Activated naive CD8-positive, alpha-beta T cell (primary cell): ENCODE measurements around the gene MAP1LC3B2.

Experiments used
- H3K27ac Mint-ChIP-seq: one replicate; pipeline ENCODE4 v1.8.0; 2021; ENCODE audit warnings: mixed read lengths
- H3K27me3 Mint-ChIP-seq: one replicate; pipeline ENCODE4 v1.8.0; 2021; ENCODE audit warnings: mixed read lengths
- H3K36me3 Mint-ChIP-seq: one replicate; pipeline ENCODE4 v1.8.0; 2021; ENCODE audit warnings: mixed read lengths
- H3K4me1 Mint-ChIP-seq: one replicate; pipeline ENCODE4 v1.8.0; 2021; ENCODE audit warnings: low read depth, mixed read lengths
- H3K4me3 Mint-ChIP-seq: one replicate; pipeline ENCODE4 v1.8.0; 2021; ENCODE audit warnings: mild to moderate bottlenecking, mixed read lengths
- H3K9me3 Mint-ChIP-seq: one replicate; pipeline ENCODE4 v1.8.0; 2021; ENCODE audit warnings: low read depth, mixed read lengths

MAP1LC3B2 gene

GRCh38 chr12:116604178-116604895, 45.2 kb downstream of the MAP1LC3B2 start:
- no peaks in the 10 kb centered on the region for H3K27me3 Mint-ChIP-seq
- H3K4me3 Mint-ChIP-seq, result no peak overlapping the region
- peaks cover 9% of the 10 kb centered on the region for H3K4me1 Mint-ChIP-seq
- H3K27ac Mint-ChIP-seq, result no peak overlapping the region
- no peaks in the 10 kb centered on the region for H3K36me3 Mint-ChIP-seq
- H3K9me3 Mint-ChIP-seq, result no peaks in the 10 kb centered on the region

- Mint-ChIP-seq H3K27ac (no peak overlapping the region), H3K9me3 (no peaks in the 10 kb centered on the region), H3K4me1 (peaks cover 5% of the 10 kb centered on the region), H3K36me3 (no peaks in the 10 kb centered on the region), H3K4me3 (no peak overlapping the region), H3K27me3 (no peaks in the 10 kb centered on the region)
Measured at GRCh38 chr12:116604951-116605641, 45.9 kb downstream of the MAP1LC3B2 start.

GRCh38 chr12:116606397-116606796, 47.2 kb downstream of the MAP1LC3B2 start:
- Mint-ChIP-seq H3K36me3 (no peaks in the 10 kb centered on the region), H3K4me1 (peaks cover 3% of the 10 kb centered on the region), H3K4me3 (no peak overlapping the region), H3K9me3 (no peaks in the 10 kb centered on the region), H3K27ac (no peak overlapping the region), H3K27me3 (no peaks in the 10 kb centered on the region)

GRCh38 chr12:116607039-116607438, 47.9 kb downstream of the MAP1LC3B2 start:
- Mint-ChIP-seq H3K36me3 (no peaks in the 10 kb centered on the region), H3K27me3 (no peaks in the 10 kb centered on the region), H3K27ac (no peak overlapping the region), H3K9me3 (no peaks in the 10 kb centered on the region), H3K4me3 (no peak overlapping the region), H3K4me1 (no peaks in the 10 kb centered on the region)

- Mint-ChIP-seq H3K4me1 (no peaks in the 10 kb centered on the region), H3K27ac (no peak overlapping the region), H3K27me3 (no peaks in the 10 kb centered on the region), H3K9me3 (no peaks in the 10 kb centered on the region), H3K36me3 (no peaks in the 10 kb centered on the region), H3K4me3 (no peak overlapping the region)
Measured at GRCh38 chr12:116609319-116610114, 50.3 kb downstream of the MAP1LC3B2 start.

- H3K4me3 Mint-ChIP-seq, result no peak overlapping the region
- H3K27ac Mint-ChIP-seq, result no peak overlapping the region
- no peaks in the 10 kb centered on the region for H3K27me3 Mint-ChIP-seq
- H3K9me3 Mint-ChIP-seq, result no peaks in the 10 kb centered on the region
- no peaks in the 10 kb centered on the region for H3K36me3 Mint-ChIP-seq
- H3K4me1 Mint-ChIP-seq, result no peaks in the 10 kb centered on the region
Measured at GRCh38 chr12:116610971-116611541, 51.9 kb downstream of the MAP1LC3B2 start.

- H3K9me3 Mint-ChIP-seq, result no peaks in the 10 kb centered on the region
- H3K4me3 Mint-ChIP-seq, result no peak overlapping the region
- H3K27ac Mint-ChIP-seq, result no peak overlapping the region
- no peaks in the 10 kb centered on the region for H3K4me1 Mint-ChIP-seq
- no peaks in the 10 kb centered on the region for H3K36me3 Mint-ChIP-seq
- no peaks in the 10 kb centered on the region for H3K27me3 Mint-ChIP-seq
Measured at GRCh38 chr12:116612436-116612835, 53.3 kb downstream of the MAP1LC3B2 start.

GRCh38 chr12:116613256-116613655, 54.1 kb downstream of the MAP1LC3B2 start:
- Mint-ChIP-seq H3K27ac (no peak overlapping the region), H3K4me1 (no peaks in the 10 kb centered on the region), H3K36me3 (no peaks in the 10 kb centered on the region), H3K9me3 (no peaks in the 10 kb centered on the region), H3K27me3 (no peaks in the 10 kb centered on the region), H3K4me3 (no peak overlapping the region)

DNA sequence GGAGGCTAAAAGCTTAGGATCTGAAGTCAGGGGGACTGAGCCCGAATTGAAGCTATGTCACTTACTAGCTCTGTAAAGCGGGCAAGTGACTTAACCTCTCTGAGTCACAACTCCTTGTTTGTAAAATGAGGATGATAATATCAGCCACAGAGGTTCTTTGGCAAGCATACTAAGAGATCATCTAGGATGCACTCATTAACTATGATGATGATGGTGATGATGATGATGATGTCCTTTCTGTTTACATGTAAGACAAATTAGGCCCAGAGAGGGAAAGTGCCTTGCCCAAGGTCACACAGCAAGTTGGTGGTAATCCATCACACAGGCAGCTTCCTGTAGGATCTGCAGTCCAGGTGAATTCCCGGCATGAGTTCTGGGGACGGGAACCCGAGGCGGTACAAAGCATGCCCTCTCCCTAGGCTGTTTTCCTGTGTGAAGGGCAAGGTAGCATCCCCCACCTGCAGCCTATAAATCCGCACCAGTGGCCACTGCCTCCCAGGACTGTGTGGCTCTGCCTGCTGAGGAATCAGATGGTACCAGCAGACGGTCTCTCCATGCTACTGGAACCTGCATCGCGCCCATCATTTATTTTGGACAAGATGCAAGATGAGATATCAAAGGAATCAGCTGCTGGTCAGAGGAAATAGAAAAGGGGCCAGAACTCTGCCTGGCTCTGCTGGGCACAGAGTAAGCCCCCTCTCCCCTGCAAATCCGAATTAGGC, 55.2 kb downstream of the MAP1LC3B2 start:
- Mint-ChIP-seq H3K4me1 (no peaks in the 10 kb centered on the region), H3K4me3 (no peak overlapping the region), H3K9me3 (no peaks in the 10 kb centered on the region), H3K27me3 (no peaks in the 10 kb centered on the region), H3K36me3 (no peaks in the 10 kb centered on the region), H3K27ac (no peak overlapping the region)

GRCh38 chr12:116615141-116615861, 56.1 kb downstream of the MAP1LC3B2 start:
- no peaks in the 10 kb centered on the region for H3K36me3 Mint-ChIP-seq

DNA sequence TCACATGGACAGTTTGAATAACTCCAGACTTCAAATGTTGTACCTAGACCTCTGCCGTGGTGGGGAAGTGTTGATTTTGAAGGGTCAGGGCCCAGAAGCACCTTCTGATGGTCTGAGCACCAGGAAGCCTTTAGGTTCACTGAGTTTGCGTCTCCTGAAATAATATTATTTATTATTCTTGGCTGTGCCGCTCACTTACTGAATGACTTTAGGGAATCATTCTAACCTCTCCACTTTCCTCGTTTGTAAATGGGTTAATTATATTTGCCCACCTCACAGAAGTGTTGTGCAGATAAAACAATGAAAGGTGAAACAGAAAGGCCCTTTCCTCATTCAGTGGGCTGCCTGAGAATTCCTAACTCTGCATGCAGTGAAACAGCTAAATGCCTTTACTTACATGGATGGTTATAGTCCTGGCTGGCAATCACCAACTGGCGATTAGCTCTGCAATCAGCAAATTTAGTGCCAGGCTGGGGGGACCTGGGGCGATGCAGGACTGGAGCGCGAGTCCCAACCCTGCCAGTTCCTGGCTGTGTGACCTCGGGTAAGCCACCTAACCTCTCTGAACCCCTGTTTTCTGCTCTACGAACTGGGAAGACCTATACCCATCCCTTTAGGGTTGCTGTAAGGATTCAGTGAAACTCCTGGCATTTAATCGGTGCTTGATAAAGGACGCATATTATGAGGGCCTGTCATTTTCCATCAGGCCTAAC, 57.5 kb downstream of the MAP1LC3B2 start:
- Mint-ChIP-seq H3K4me3 (no peak overlapping the region), H3K4me1 (no peaks in the 10 kb centered on the region), H3K27ac (no peak overlapping the region), H3K27me3 (no peaks in the 10 kb centered on the region), H3K9me3 (no peaks in the 10 kb centered on the region), H3K36me3 (no peaks in the 10 kb centered on the region)

More at GRCh38 chr12:116615141-116615861, 56.1 kb downstream of the MAP1LC3B2 start:
- Mint-ChIP-seq H3K27ac (no peak overlapping the region), H3K9me3 (no peaks in the 10 kb centered on the region), H3K4me1 (no peaks in the 10 kb centered on the region), H3K4me3 (no peak overlapping the region), H3K27me3 (no peaks in the 10 kb centered on the region)

DNA sequence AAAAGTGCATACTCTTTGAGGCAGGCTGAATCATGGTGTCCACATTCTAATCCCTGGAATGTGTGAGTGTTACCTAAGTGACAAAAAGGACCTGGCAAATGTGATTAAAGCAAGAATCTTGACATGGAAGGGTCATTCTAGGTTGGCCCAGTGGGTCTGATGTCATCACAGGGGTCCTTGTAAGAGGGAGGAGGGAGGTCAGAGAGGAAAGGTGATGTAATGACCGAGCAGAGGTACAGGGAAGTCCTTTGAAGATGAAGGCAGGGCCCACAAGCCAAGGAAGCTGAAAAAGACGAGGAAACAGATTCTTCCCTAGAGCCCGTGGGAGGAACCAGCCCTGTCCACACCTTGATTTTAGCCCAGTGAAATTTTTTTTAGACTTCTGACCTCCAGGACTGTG, 60.1 kb downstream of the MAP1LC3B2 start:
- Mint-ChIP-seq H3K27me3 (peaks cover 2% of the 10 kb centered on the region), H3K27ac (no peak overlapping the region), H3K4me3 (no peak overlapping the region), H3K9me3 (peaks cover 7% of the 10 kb centered on the region), H3K36me3 (no peaks in the 10 kb centered on the region), H3K4me1 (no peaks in the 10 kb centered on the region)

DNA sequence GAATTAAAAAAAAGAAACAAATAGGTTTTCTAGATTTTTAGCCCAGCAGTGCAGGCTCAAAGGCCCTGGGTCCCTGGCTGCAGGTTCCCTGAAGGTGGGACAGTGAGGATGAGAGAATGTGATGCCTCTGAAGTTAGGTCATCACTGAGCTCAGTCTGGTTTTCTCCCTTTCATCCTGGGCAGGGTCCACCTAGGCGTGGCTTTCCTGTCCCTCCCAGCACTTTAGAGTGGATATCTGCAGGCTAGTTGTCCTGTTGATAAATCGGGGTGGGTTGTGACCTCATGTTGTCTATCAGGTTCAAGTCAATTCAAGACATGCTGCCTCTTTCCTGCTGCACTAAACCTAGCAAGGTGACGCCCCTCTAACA, 60.9 kb downstream of the MAP1LC3B2 start:
- Mint-ChIP-seq H3K4me3 (no peak overlapping the region), H3K4me1 (no peaks in the 10 kb centered on the region), H3K36me3 (no peaks in the 10 kb centered on the region), H3K27me3 (peaks cover 2% of the 10 kb centered on the region), H3K9me3 (peaks cover 7% of the 10 kb centered on the region), H3K27ac (no peak overlapping the region)
